Inferior parietal cortex (tissue), 1 donor: Measurements from ENCODE around the gene YIF1A.
A peak's percentile ranks its signal among the peaks of the same experiment; 100 is the strongest.
"Not testable (repeated sequence)": the region's sequence is repeated elsewhere in the genome, so short reads cannot be mapped to it uniquely, and the experiment has no call there.

Experiments
- DNase-seq: peaks from one replicate; pipeline ENCODE4 v3.0.0-alpha.2; 2016; ENCODE audit errors: extremely low spot score

Gene YIF1A

DNA sequence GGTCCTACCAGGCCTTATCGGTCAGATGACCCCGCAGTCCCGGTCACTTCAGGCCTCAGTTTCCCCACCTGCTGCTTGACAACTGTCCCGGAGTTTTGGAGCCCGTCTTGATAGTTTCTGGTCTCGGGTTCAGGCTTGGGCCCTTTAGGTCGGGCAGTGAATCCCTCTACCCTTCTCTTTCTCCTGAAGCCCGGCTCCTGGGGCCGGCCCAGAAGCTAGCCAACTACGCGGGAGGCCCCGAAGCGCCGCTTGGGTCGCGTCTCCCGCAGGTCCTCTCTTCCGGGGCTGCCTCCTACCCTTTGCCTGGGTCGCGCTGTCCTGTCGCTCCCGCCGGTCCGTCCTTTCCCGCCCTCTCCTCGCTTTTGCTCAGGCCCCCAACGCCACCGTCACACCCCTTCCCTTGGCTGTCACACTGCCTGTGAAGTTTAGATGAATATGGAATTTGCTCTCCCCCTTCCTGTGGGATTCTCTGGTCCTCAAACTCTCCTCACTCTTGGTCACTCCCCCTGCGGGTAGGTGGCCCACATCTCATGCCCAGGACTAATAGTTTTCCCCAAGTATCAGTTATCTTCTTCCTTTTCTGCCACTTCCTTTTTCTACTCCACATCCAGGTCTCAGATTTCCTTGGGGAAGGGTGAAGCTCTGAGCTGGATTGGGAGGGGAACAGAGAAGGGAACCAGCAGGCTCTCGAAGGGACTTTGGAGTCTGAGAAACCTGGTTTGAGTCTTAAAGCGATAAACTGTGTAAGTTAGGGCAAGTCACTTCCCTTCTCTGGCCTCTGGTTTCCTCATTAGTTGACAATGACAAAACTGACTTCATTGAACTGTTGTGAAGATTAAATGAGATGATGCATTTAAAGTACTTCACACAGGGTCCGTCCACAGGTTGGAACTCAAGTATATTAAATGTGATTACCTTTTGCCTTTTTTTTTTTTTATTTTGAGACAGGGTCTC lies 19.7 kb downstream of the YIF1A start:
- DNase-seq: no peak

- DNase-seq: peak; percentile 100
Observed at GRCh38 chr11:66268244-66268951, 20.5 kb downstream of the YIF1A start, which contains the start of gene RAB1B. Gene RAB1B (plus strand): TSS chr11:66268639. CDS start chr11:66268680, 41 bp downstream.

DNA sequence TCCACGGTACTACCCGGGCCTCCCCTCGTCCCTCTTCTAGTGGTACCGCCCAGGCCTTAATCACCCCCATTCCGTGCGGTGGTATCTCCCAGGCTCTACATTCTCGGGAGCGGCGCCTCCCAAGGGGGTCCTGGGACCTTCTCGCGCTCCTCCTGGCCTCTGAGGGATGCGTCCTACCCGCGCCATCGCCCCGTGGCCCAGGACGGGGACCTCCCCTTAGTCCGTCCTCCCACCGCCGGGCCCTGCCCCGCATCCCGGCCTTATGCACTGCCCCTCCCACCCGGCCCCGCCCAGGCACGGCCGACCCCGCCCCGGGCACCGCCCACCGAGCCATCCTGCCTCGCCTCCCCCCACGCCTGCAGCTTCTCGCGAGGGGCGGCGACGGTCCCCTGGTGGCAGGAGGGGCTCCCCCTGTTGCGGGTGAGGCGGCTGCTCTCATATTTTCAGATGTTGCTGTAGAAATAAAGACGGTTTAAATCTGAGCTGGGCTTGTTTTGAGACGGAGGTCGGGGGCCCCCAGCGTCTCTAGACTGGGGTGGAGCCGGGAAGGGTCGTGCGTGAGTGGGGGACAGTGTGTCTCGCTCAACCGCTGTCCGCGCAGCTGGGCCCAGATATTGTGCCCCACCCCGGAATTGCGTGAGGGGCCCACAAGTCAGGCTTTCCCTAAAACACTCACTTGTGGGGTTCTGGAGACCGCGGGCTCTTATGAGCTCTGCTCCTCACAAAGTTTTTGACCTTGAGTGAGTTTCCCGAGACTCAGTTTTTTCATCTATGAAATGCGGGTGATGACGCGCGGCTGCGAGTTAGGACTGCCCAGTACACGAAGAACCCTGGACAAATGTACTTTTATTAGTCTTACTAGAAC lies 21.3 kb downstream of the YIF1A start:
- peak; percentile 74 for DNase-seq

DNA sequence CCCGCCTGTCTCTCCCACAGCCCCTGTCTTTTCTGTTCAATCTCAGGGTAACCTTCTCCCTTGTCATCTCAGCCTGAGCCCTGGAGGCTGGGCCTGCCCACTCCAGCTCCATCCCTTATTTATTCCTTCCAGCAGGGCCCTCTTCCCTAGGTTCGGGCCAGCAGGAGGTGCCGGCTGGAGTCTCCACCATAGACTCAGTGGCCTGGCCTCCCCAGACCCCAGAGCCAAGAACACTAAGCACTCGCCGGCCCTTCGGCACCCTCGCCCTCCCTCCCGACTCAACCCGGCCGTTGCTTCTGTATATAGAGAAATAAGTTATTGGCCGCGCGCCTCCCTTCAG lies 21.9 kb downstream of the YIF1A start:
- no peak for DNase-seq

DNA sequence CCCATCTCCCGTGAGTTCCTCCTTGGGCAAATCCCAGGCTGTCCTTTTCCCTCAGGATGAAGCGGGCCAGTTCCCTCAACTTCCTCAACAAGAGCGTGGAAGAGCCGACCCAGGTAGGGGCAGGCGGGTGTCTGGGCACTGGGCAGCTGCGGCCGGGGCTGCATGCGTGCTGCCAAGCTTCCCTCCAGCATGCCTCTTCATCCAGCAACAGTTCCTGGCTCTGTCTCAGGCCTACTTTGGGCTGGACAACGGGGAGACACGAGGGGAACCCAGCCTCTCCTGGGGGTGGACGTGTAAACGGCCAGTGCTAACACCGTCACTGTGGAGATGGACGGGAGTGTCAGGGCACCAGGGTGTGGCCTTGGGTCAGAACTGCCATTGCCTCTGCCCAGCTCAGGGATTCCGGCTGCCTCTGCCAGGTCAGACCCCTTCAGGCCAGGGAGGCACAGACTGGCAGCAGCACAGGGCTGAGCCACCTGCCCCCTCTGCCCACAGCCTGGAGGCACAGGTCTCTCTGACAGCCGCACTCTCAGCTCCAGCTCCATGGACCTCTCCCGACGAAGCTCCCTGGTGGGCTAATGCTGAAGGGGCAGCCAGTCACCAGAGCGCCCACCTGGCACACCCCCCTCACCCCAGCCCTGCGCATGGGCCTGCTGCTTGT lies 22.4 kb downstream of the YIF1A start:
- DNase-seq: no peak

- no peak for DNase-seq
Observed at GRCh38 chr11:66265531-66266377, 23.2 kb downstream of the YIF1A start.

DNA sequence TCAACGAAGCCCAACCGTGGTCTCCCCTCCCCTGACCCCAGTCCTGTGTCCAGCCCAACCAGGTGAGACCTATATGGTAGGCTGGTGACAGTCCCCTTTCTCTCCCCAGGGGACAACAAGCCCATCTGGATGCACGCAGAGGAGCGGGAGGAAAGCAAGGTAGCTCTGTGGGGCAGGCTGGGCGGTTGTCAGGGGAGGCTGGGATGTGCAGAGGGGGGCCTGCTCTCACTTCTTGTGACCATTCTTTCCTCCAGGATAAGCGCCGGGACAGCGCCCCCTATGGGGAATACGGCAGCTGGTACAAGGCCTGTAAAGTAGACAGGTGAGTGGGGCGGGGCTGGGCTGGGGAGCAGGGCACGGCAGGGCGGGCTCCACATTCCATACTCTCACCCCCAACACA lies 24.0 kb downstream of the YIF1A start:
- no peak for DNase-seq

DNA sequence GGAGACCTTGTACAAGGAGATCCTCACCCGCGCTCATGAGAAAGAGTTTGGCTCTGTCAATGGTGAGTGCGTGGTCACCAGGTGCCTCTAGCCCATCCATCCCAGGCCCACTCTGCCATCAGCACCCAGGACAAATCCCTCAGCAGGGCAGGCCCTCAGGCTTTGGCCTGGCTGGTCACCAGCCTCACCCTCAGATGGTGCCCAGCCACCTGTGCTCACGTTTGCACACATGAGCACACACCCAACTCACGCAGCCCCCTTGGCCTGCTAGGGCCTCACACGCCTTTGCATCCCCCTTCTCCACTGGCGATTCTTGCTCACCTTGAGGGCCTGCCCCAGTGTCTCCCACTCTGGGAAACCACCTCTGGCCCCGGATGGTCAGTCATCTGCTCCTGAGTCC lies 24.6 kb downstream of the YIF1A start:
- no peak for DNase-seq

- no peak for DNase-seq
Observed at GRCh38 chr11:66263785-66264184, 25.2 kb downstream of the YIF1A start.

- no peak for DNase-seq
Observed at GRCh38 chr11:66263231-66263630, 25.7 kb downstream of the YIF1A start.

GRCh38 chr11:66262696-66263095 lies 26.2 kb downstream of the YIF1A start:
- no peak for DNase-seq

GRCh38 chr11:66262191-66262590 lies 26.8 kb downstream of the YIF1A start:
- DNase-seq: no peak

DNA sequence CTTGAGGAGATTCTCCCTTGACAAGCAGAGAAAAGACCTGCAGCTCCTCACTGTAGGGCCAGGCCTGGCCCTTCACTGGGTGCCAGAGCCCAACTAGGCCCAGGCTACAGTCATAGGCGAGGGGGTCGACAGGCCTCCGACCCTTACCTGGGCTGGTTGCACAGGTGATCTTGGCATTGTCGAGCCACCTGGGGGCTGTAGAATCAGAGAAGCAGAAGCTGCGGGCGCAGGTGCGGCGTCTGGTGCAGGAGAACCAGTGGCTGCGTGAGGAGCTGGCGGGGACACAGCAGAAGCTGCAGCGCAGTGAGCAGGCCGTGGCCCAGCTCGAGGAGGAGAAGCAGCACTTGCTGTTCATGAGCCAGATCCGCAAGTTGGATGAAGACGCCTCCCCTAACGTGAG lies 27.4 kb downstream of the YIF1A start:
- no peak for DNase-seq

- DNase-seq: no peak
Observed at GRCh38 chr11:66259956-66260355, 29.0 kb downstream of the YIF1A start.

- no peak for DNase-seq
Observed at GRCh38 chr11:66259225-66259624, 29.7 kb downstream of the YIF1A start.

DNA sequence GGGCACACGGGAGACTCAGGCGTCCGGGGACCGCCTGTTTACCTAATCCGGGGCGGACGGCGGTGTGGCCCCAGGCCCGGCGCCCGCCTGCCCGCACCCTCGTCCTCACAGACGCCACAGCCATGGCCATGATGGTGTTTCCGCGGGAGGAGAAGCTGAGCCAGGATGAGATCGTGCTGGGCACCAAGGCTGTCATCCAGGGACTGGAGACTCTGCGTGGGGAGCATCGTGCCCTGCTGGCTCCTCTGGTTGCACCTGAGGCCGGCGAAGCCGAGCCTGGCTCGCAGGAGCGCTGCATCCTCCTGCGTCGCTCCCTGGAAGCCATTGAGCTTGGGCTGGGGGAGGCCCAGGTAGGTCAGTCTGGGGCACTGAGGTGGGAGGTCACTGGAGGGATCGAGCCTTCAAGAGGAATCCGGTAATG lies 30.5 kb downstream of the YIF1A start:
- no peak for DNase-seq

- not testable (repeated sequence) for DNase-seq
Observed at GRCh38 chr11:66253081-66253480, 35.9 kb downstream of the YIF1A start.

- DNase-seq: no peak
Observed at GRCh38 chr11:66251809-66252208, 37.1 kb downstream of the YIF1A start.

- no peak for DNase-seq
Observed at GRCh38 chr11:66248903-66249302, 40.0 kb downstream of the YIF1A start.

DNA sequence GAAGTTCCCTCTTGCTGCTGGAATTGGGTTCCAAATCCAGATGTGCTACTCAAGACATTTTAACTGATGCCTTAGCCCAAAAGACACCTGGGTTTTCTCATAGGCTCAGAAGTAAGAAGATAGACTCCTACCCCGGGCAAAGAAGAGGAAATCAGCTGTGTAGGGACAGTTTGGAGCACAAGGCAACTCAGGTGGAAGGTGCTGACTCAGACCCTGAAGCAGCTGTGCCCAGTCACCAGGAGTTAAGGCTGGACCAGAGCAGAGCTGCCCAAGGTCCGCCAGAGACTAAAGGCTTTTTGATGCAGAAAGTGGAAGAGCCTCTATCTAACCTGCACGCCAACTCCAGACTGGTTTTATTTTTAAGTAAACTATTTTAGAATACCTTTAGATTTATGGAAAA lies 41.1 kb downstream of the YIF1A start:
- no peak for DNase-seq

DNA sequence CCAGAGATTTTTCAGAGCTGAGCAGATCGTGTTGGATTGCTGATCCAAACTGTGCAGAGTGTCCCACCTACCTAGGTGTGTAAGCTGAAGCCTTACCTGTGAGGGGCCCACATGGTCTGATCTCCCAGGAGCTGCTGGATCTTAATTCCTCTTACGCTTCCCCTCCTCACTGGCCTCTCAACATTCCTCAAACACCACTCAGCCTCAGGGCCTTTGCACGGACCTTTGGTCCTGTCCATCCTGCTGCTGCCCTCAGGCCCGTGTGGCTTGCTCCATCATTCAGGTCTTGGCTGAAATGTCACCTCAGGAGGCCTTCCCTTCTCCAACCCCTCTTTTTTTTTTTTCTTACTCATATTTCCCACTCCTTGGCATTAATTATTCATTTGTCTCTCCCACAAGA lies 41.6 kb downstream of the YIF1A start:
- no peak for DNase-seq
